ENCODE measurements around the gene MEFV. TPM values are rescaled to one million over a fixed set of nuclear protein-coding genes. Genes with fewer than 3 reads are reported as not detected.

Gene MEFV, protein sequence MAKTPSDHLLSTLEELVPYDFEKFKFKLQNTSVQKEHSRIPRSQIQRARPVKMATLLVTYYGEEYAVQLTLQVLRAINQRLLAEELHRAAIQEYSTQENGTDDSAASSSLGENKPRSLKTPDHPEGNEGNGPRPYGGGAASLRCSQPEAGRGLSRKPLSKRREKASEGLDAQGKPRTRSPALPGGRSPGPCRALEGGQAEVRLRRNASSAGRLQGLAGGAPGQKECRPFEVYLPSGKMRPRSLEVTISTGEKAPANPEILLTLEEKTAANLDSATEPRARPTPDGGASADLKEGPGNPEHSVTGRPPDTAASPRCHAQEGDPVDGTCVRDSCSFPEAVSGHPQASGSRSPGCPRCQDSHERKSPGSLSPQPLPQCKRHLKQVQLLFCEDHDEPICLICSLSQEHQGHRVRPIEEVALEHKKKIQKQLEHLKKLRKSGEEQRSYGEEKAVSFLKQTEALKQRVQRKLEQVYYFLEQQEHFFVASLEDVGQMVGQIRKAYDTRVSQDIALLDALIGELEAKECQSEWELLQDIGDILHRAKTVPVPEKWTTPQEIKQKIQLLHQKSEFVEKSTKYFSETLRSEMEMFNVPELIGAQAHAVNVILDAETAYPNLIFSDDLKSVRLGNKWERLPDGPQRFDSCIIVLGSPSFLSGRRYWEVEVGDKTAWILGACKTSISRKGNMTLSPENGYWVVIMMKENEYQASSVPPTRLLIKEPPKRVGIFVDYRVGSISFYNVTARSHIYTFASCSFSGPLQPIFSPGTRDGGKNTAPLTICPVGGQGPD
- not detected for polyA plus RNA-seq (2013, experiment 1 of 2)
- not detected for polyA plus RNA-seq (2013, experiment 2 of 2)

GRCh38 chr16:3256146-3256865 is at the start of gene MEFV:
Gene MEFV, minus strand, starts transcription at chr16:3256633. Its CDS starts 46 bp downstream, at chr16:3256587.
- peaks cover 8% of the 10 kb centered on the region for H3K4me1 ChIP-seq (ENCODE audit: control insufficient read depth, insufficient read depth, low read depth, low read length)
- H3K14ac ChIP-seq (ENCODE audit: low read length in 2 of 2) = no peak within 1 kb of the TSS
- no peaks in the 10 kb centered on the region for H3K79me1 ChIP-seq (replicated peaks; ENCODE audit: low read length, poor library complexity, severe bottlenecking)
- no peak within 1 kb of the TSS for H3K4me2 ChIP-seq (ENCODE audit: low read length, poor library complexity, severe bottlenecking)
- no peak within 1 kb of the TSS for H2BK12ac ChIP-seq (ENCODE audit: low read length in 2 of 2)
- DNase-seq = peak; percentile 39
- H2BK5ac ChIP-seq (ENCODE audit: low read depth, low read length, poor library complexity, severe bottlenecking) = no peak within 1 kb of the TSS
- no peak within 1 kb of the TSS for H4K8ac ChIP-seq (ENCODE audit: low read length)
- WGBS = 80% methylated on average over 14 of the region's 14 CpGs
- H3K4ac ChIP-seq (ENCODE audit: low read depth in 1 of 2, low read length in 2 of 2) = no peak within 1 kb of the TSS
- no peak within 1 kb of the TSS for H2BK120ac ChIP-seq (ENCODE audit: low read depth, low read length)
- no peak within 1 kb of the TSS for H2AFZ ChIP-seq (ENCODE audit: low read depth, low read length)
- H3K36me3 ChIP-seq (ENCODE audit: control insufficient read depth in 1 of 2, insufficient read depth in 2 of 2, low read depth in 1 of 2, low read length in 2 of 2) = no peaks in the 10 kb centered on the region
- H3K18ac ChIP-seq (ENCODE audit: low read depth in 1 of 2, low read length in 2 of 2) = no peak within 1 kb of the TSS
- no peak within 1 kb of the TSS for H4K91ac ChIP-seq (ENCODE audit: low read length)
- H3K23ac ChIP-seq (ENCODE audit: low read length in 2 of 2) = peak within 1 kb of the TSS in 1 of 2 experiments; percentile 6
- peaks cover 3 to 27% of the 10 kb centered on the region in 2 experiments for H3K27me3 ChIP-seq (ENCODE audit: control insufficient read depth in 1 of 2, insufficient read depth in 1 of 2, low read length in 2 of 2)
- H2AK5ac ChIP-seq (ENCODE audit: low read length, severe bottlenecking) = no peak within 1 kb of the TSS
- H3K4me3 ChIP-seq (ENCODE audit: insufficient read depth in 1 of 2, low read depth in 1 of 2, low read length in 2 of 2) = no peak within 1 kb of the TSS
- no peak within 1 kb of the TSS for H3K27ac ChIP-seq (ENCODE audit: low read length, poor library complexity, severe bottlenecking)
- H2BK15ac ChIP-seq (ENCODE audit: low read depth, poor library complexity, severe bottlenecking) = no peak within 1 kb of the TSS
- no peak within 1 kb of the TSS for H3K9ac ChIP-seq (ENCODE audit: low read length)
- no peaks in the 10 kb centered on the region for H3K9me3 ChIP-seq (ENCODE audit: control insufficient read depth, low read length)

GRCh38 chr16:3306078-3306477 is 49.6 kb upstream of the MEFV start:
- peak overlapping the region in 1 of 2 experiments; percentile 99 for H3K18ac ChIP-seq (ENCODE audit: low read depth in 1 of 2, low read length in 2 of 2)
- H2BK120ac ChIP-seq (ENCODE audit: low read depth, low read length) = no peak overlapping the region
- H2BK12ac ChIP-seq (ENCODE audit: low read length in 2 of 2) = no peak overlapping the region
- peaks cover 74% of the 10 kb centered on the region for H3K9me3 ChIP-seq (ENCODE audit: control insufficient read depth, low read length)
- peaks cover 7% of the 10 kb centered on the region for H3K4me1 ChIP-seq (ENCODE audit: control insufficient read depth, insufficient read depth, low read depth, low read length)
- peak overlapping the region; percentile 24 for H2BK5ac ChIP-seq (ENCODE audit: low read depth, low read length, poor library complexity, severe bottlenecking)
- no peaks in the 10 kb centered on the region for H3K27me3 ChIP-seq (ENCODE audit: control insufficient read depth in 1 of 2, insufficient read depth in 1 of 2, low read length in 2 of 2)
- peaks cover 37 to 61% of the 10 kb centered on the region in 2 experiments for H3K36me3 ChIP-seq (ENCODE audit: control insufficient read depth in 1 of 2, insufficient read depth in 2 of 2, low read depth in 1 of 2, low read length in 2 of 2)
- no peak overlapping the region for H2BK15ac ChIP-seq (ENCODE audit: low read depth, poor library complexity, severe bottlenecking)
- peak overlapping the region; percentile 47 for H3K4me2 ChIP-seq (ENCODE audit: low read length, poor library complexity, severe bottlenecking)
- peak overlapping the region; percentile 93 for H3K9ac ChIP-seq (ENCODE audit: low read length)
- no peak overlapping the region for H3K23ac ChIP-seq (ENCODE audit: low read length in 2 of 2)
- peak overlapping the region; percentile 100 for H4K8ac ChIP-seq (ENCODE audit: low read length)
- 88% methylated on average over 8 of the region's 11 CpGs for WGBS
- H4K91ac ChIP-seq (ENCODE audit: low read length) = no peak overlapping the region
- H3K14ac ChIP-seq (ENCODE audit: low read length in 2 of 2) = no peak overlapping the region
- peak overlapping the region in 1 of 2 experiments; percentile 49 for H3K4ac ChIP-seq (ENCODE audit: low read depth in 1 of 2, low read length in 2 of 2)
- no peak overlapping the region for H2AK5ac ChIP-seq (ENCODE audit: low read length, severe bottlenecking)
- H3K27ac ChIP-seq (ENCODE audit: low read length, poor library complexity, severe bottlenecking) = no peak overlapping the region
- DNase-seq = no peak
- peak overlapping the region; percentile 83 to 95 for H3K4me3 ChIP-seq (ENCODE audit: insufficient read depth in 1 of 2, low read depth in 1 of 2, low read length in 2 of 2)
- no peak overlapping the region for H2AFZ ChIP-seq (ENCODE audit: low read depth, low read length)
- H3K79me1 ChIP-seq (replicated peaks; ENCODE audit: low read length, poor library complexity, severe bottlenecking) = peaks cover 34% of the 10 kb centered on the region

- Histone ChIP-seq H3K9ac (ENCODE audit: low read length) (peak within 1 kb of the TSS; percentile 93), H3K23ac (ENCODE audit: low read length in 2 of 2) (no peak within 1 kb of the TSS), H3K79me1 (replicated peaks; ENCODE audit: low read length, poor library complexity, severe bottlenecking) (peaks cover 35% of the 10 kb centered on the region), H3K18ac (ENCODE audit: low read depth in 1 of 2, low read length in 2 of 2) (peak within 1 kb of the TSS; percentile 97 to 99), H2BK120ac (ENCODE audit: low read depth, low read length) (peak within 1 kb of the TSS; percentile 79), H3K4me2 (ENCODE audit: low read length, poor library complexity, severe bottlenecking) (peak within 1 kb of the TSS; percentile 47), H2BK15ac (ENCODE audit: low read depth, poor library complexity, severe bottlenecking) (peak within 1 kb of the TSS; percentile 83), H3K27me3 (ENCODE audit: control insufficient read depth in 1 of 2, insufficient read depth in 1 of 2, low read length in 2 of 2) (no peaks in the 10 kb centered on the region), H2BK5ac (ENCODE audit: low read depth, low read length, poor library complexity, severe bottlenecking) (peak within 1 kb of the TSS; percentile 71), H3K9me3 (ENCODE audit: control insufficient read depth, low read length) (peaks cover 74% of the 10 kb centered on the region), H3K4me1 (ENCODE audit: control insufficient read depth, insufficient read depth, low read depth, low read length) (peaks cover 7% of the 10 kb centered on the region), H3K14ac (ENCODE audit: low read length in 2 of 2) (peak within 1 kb of the TSS in 1 of 2 experiments; percentile 94), H3K4me3 (ENCODE audit: insufficient read depth in 1 of 2, low read depth in 1 of 2, low read length in 2 of 2) (peak within 1 kb of the TSS; percentile 83 to 95), H2BK12ac (ENCODE audit: low read length in 2 of 2) (peak within 1 kb of the TSS in 1 of 2 experiments; percentile 29), H3K27ac (ENCODE audit: low read length, poor library complexity, severe bottlenecking) (peak within 1 kb of the TSS; percentile 92), H2AK5ac (ENCODE audit: low read length, severe bottlenecking) (no peak within 1 kb of the TSS), H2AFZ (ENCODE audit: low read depth, low read length) (peak within 1 kb of the TSS; percentile 90), H3K4ac (ENCODE audit: low read depth in 1 of 2, low read length in 2 of 2) (peak within 1 kb of the TSS; percentile 87 to 95), H4K8ac (ENCODE audit: low read length) (peak within 1 kb of the TSS; percentile 100), H3K36me3 (ENCODE audit: control insufficient read depth in 1 of 2, insufficient read depth in 2 of 2, low read depth in 1 of 2, low read length in 2 of 2) (peaks cover 39 to 63% of the 10 kb centered on the region in 2 experiments), H4K91ac (ENCODE audit: low read length) (peak within 1 kb of the TSS; percentile 96)
- WGBS = 25% methylated on average over 103 of the region's 103 CpGs
- DNase-seq = peak; percentile 90
These were observed 49.0 kb upstream of the MEFV start, which contains the start of the genes TIGD7 and ZNF75A for GRCh38 chr16:3305109-3306068. Gene TIGD7, minus strand, starts transcription at chr16:3305430. Its CDS starts 4,816 bp downstream, at chr16:3300614. Gene ZNF75A, plus strand, starts transcription at chr16:3305497. Its CDS starts 2,932 bp downstream, at chr16:3308429.

Data from mesenchymal stem cell (in vitro differentiated cells and primary cell).